HG03135 (cell line): ENCODE measurements around the gene CGB5.
A peak's percentile ranks its signal among the peaks of the same experiment; 100 is the strongest.

ENCODE experiments used
- ATAC-seq: cut with Tn5 transposase; IDR thresholded peaks from one replicate; pipeline ENCODE4 v1.9.1; 2021; ENCODE audit warnings: mild to moderate bottlenecking, moderate library complexity; ENCODE audit not compliant: unreplicated experiment

The CGB5 gene

DNA sequence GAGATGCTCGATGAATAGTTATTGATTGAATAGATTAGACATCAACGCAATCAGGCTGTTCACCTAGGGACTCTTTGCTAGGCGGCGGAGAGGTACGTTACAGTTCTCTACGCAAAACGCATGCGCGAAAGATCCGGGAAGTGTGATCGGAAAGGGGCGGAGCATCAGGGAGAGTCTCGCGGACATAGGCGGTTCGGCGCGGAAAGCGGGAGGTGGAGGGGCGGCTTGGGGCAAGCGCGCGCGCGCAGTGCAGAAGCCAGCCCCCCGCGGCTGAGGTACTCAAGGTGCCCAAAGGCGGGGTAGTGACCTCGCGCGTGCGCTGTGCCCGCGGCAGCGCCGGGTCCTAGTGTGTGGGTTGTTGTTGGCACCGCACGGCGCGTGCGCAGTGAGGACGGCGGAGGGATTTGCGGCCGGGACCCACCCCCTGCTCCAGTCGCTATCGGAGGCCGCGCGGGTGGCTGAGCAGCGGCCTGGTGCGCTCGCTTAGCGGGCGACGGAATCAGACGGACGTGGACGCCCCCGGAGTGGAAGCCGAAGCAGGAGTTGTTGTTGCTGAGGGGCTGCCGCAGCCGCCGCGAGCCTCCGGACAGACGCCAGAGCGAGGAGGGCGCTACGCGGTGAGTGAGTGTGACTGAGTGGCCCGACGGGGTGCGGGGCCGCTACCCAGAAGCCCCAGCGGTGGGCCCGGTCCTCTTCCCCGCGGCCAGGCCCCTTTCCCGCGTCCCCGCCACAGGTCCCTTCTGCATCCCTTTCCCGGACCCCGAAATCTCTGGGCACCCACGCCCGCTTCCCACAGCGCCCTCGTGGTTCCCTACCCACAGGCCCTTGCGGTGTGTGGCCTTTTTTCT lies 41.6 kb downstream of the CGB5 start, which contains the start of gene SNRNP70:
TSS of gene SNRNP70 (plus strand) at position 432 of the 848 bp plus-strand sequence. CDS start 964 bp downstream, outside the sequence.
- ATAC-seq = peak; percentile 88

GRCh38 chr19:49085868-49086232 lies 42.2 kb downstream of the CGB5 start:
- no peak for ATAC-seq

GRCh38 chr19:49086296-49086695 lies 42.6 kb downstream of the CGB5 start:
- ATAC-seq = no peak

- no peak for ATAC-seq
These were observed 47.9 kb downstream of the CGB5 start for GRCh38 chr19:49091391-49092038.

- no peak for ATAC-seq
These were observed 49.0 kb downstream of the CGB5 start for GRCh38 chr19:49092686-49093085.
